Endothelial cell of umbilical vein (primary cell): ENCODE measurements around the gene GIGYF2. TPM values are rescaled to one million over a fixed set of nuclear protein-coding genes. Genes with fewer than 3 reads are reported as not detected.
"Not testable (repeated sequence)": the region's sequence is repeated elsewhere in the genome, so short reads cannot be mapped to it uniquely, and the experiment has no call there.

Experiments
- BruUV-seq: library from RNA; stranded (reverse); fragments of 400-500 nt; replicated peaks from 2 replicates; lab custom pipeline; 2021; lab: Mats Ljungman, UMichigan
- CTCF ChIA-PET: fragments of 300-600, 350-600 bp; sonication (Branson Sonifier 250); formaldehyde crosslinking; loops from one replicate; lab custom pipeline; 2021; ENCODE audit warnings: antibody characterized with exemption, inconsistent platforms; lab: Charles Lee
- POLR2A ChIA-PET: fragments of 300-600, 350-600 bp; sonication (Branson Sonifier 250); formaldehyde crosslinking; loops from one replicate; lab custom pipeline; 2021; ENCODE audit warnings: antibody characterized with exemption, inconsistent platforms; lab: Charles Lee
- DNase-seq: peaks from one replicate; pipeline ENCODE4 v3.0.0-alpha.2; 2011; ENCODE audit warnings: low read depth, low spot score
- FAIRE-seq: peaks from 2 replicates; lab custom pipeline; 2011; peaks lifted over from hg19 to GRCh38; lab: Jason Lieb, UNC
- H2AFZ ChIP-seq: 2 replicates; pipeline ENCODE4 v1.6.0; 2012; ENCODE audit warnings: low read depth, low read length, control low read depth, inconsistent platforms
- H3K27ac ChIP-seq: 2 replicates; pipeline ENCODE4 v1.5.1; 2011; ENCODE audit warnings: low read depth, mild to moderate bottlenecking, control low read depth, low read length, moderate library complexity; ENCODE audit not compliant: insufficient read depth
- H3K27me3 ChIP-seq, 2 experiments: 2 replicates each; pipeline versions ENCODE4 v1.6.0 to v1.6.1; 2011; ENCODE audit warnings: low read length in 2 of 2, mixed read lengths in 1 of 2; ENCODE audit not compliant: control insufficient read depth in 2 of 2, insufficient read depth in 2 of 2
- H3K36me3 ChIP-seq, 2 experiments: 2 replicates in 1 of 2; 3 replicates in 1 of 2; pipeline ENCODE4 v1.5.1; 2011; ENCODE audit warnings: low read length in 2 of 2, mild to moderate bottlenecking in 1 of 2, moderate library complexity in 1 of 2; ENCODE audit not compliant: control insufficient read depth in 2 of 2, insufficient read depth in 2 of 2; ENCODE audit errors: extremely low read depth in 1 of 2
- H3K4me1 ChIP-seq: 3 replicates; pipeline ENCODE4 v1.5.1; 2011; ENCODE audit warnings: mild to moderate bottlenecking, low read length; ENCODE audit not compliant: control insufficient read depth, insufficient read depth; ENCODE audit errors: extremely low read depth
- H3K4me2 ChIP-seq: 2 replicates; pipeline ENCODE4 v1.6.1; 2011; ENCODE audit warnings: low read length, control low read depth, mixed read lengths; ENCODE audit not compliant: insufficient read depth
- H3K4me3 ChIP-seq, 3 experiments: fragments of 200-600 bp in 1 of 3; sonication (generic), shearing (Covaris generic) in 1 of 3; replicated peaks in 1 of 3; 2 replicates each; pipeline ENCODE4 v1.5.1; 2011 to 2016; ENCODE audit warnings: control low read depth in 3 of 3, low read length in 3 of 3, mild to moderate bottlenecking in 2 of 3, inconsistent platforms in 1 of 3, low read depth in 1 of 3, moderate library complexity in 1 of 3; ENCODE audit not compliant: insufficient read depth in 1 of 3
- H3K79me2 ChIP-seq: 2 replicates; pipeline ENCODE4 v1.6.0; 2012; ENCODE audit warnings: low read length, inconsistent platforms; ENCODE audit not compliant: control insufficient read depth, insufficient read depth
- H3K9ac ChIP-seq: replicated peaks from 2 replicates; pipeline ENCODE3; 2011; ENCODE audit warnings: low read length, control low read depth; ENCODE audit not compliant: insufficient read depth; ENCODE audit errors: extremely low read depth
- H3K9me1 ChIP-seq: replicated peaks from 3 replicates; pipeline ENCODE4 v1.6.0; 2011; ENCODE audit warnings: mild to moderate bottlenecking, low read length; ENCODE audit not compliant: control insufficient read depth, insufficient read depth; ENCODE audit errors: extremely low read depth
- H3K9me3 ChIP-seq: replicated peaks from 2 replicates; pipeline ENCODE4 v1.5.1; 2012; ENCODE audit warnings: low read length, inconsistent platforms; ENCODE audit not compliant: control insufficient read depth, insufficient read depth
- H4K20me1 ChIP-seq: replicated peaks from 2 replicates; pipeline ENCODE3; 2011; ENCODE audit warnings: mild to moderate bottlenecking, low read length; ENCODE audit not compliant: control insufficient read depth, insufficient read depth; ENCODE audit errors: extremely low read depth
- GATA2 ChIP-seq: IDR thresholded peaks from 2 replicates; pipeline ENCODE4 v1.7.0; 2011; ENCODE audit warnings: low read depth, mild to moderate bottlenecking, moderate library complexity, mixed read lengths, low read length; ENCODE audit not compliant: insufficient read length, insufficient read depth
- POLR2AphosphoS5 ChIP-seq: IDR thresholded peaks from 2 replicates; pipeline ENCODE4 v1.6.1; 2012; ENCODE audit warnings: low read depth, mild to moderate bottlenecking, control low read depth, low read length, moderate library complexity; ENCODE audit not compliant: insufficient read depth
- dilution Hi-C: fragments of 300-500 bp; cut with MboI; formaldehyde crosslinking; loops from one replicate; pipeline ENCODE4 v1.15.0; 2019; ENCODE audit warnings: low sequenced_read_pairs; ENCODE audit not compliant: extremely low pct_ligation_motif_present
- intact Hi-C: fragments of 100-400 bp; cut with micrococcal nuclease; formaldehyde crosslinking; loops from one replicate; pipeline ENCODE4 v1.10.0; 2022
- polyA plus RNA-seq, 4 experiments: library from polyadenylated mRNA; depleted of rRNA in 3 of 4; stranded (reverse) in 3 of 4; unstranded in 1 of 4; fragments of >200 nt; gene quantifications; 2 replicates each; pipeline versions ENCODE4 v1.2.1 to v1.2.3, GENCODE V29; 2011 to 2012; ENCODE audit warnings: missing spikeins in 1 of 4
- small RNA-seq: library from RNA; depleted of rRNA; stranded (forward); fragments of <200 nt; gene quantifications from one replicate; pipeline ENCODE3, GENCODE V24; 2012; ENCODE audit warnings: low replicate concordance, low read depth; ENCODE audit not compliant: insufficient read depth, insufficient read length
- total RNA-seq: library from RNA; stranded (reverse); gene quantifications from 2 replicates; pipeline ENCODE4 v1.2.3, GENCODE V29; 2021

GIGYF2 gene
- total and polyA plus RNA-seq, 2 donors (not counting 3 experiments of a cell fraction or from before 2014, with no cell fraction given) = 22.9 to 56.4 TPM

- CTCF ChIA-PET = interaction anchor here (1.0 kb wide), 1 partner anchor 9 kb away, joined by 4 read pairs; no protein-coding TSS in a partner anchor
- FAIRE-seq, H3K27me3 ChIP-seq, H3K4me1 ChIP-seq, H4K20me1 ChIP-seq, DNase-seq, intact Hi-C loops, H3K4me2 ChIP-seq, H3K4me3 ChIP-seq, POLR2A ChIA-PET, H3K9ac ChIP-seq, H2AFZ ChIP-seq, H3K9me1 ChIP-seq, H3K79me2 ChIP-seq, H3K9me3 ChIP-seq, H3K27ac ChIP-seq, dilution Hi-C loops, BruUV-seq, H3K36me3 ChIP-seq: not testable (repeated sequence)
Observed at GRCh38 chr2:232907718-232908085, 210.6 kb downstream of the GIGYF2 start.

- no peaks in the 10 kb centered on the region for H3K79me2 ChIP-seq
- H3K4me2 ChIP-seq = peak overlapping the region; percentile 17
- H4K20me1 ChIP-seq = no peaks in the 10 kb centered on the region
- dilution Hi-C loops (no loop called here), intact Hi-C loops (no loop called here)
- H3K9ac ChIP-seq = peak overlapping the region; percentile 3
- no TSS peak for BruUV-seq
- peak; percentile 19 for DNase-seq
- TF ChIP-seq GATA2 (peak; percentile 18), POLR2AphosphoS5 (no peak)
- H3K9me3 ChIP-seq = no peaks in the 10 kb centered on the region
- H2AFZ ChIP-seq = peak overlapping the region; percentile 71
- H3K27ac ChIP-seq = no peak overlapping the region
- H3K4me1 ChIP-seq = peaks cover 5% of the 10 kb centered on the region
- no peaks in the 10 kb centered on the region for H3K36me3 ChIP-seq
- H3K9me1 ChIP-seq = no peaks in the 10 kb centered on the region
- ChIA-PET POLR2A (no interaction called here), CTCF (no interaction called here)
- FAIRE-seq = no peak
- no peaks in the 10 kb centered on the region for H3K27me3 ChIP-seq
- H3K4me3 ChIP-seq = no peak overlapping the region
Observed at GRCh38 chr2:232908695-232909094, 211.6 kb downstream of the GIGYF2 start.

Small RNA genes within 50 kb of the gene (small RNA-seq; reads per million reads assigned to genes)
- gene RF00019 = not detected
- not detected for gene RN7SL359P
- gene RNU6-107P = 0.66 reads per million

Other genes with a start within 250 kb of the GIGYF2 start
- gene ALPI, start 241.2 kb upstream of the GIGYF2 start, total RNA-seq = not detected in 2 replicates
- gene ALPI, start 241.2 kb upstream of the GIGYF2 start, polyA plus RNA-seq = not detected in 2 replicates
- not detected in 2 replicates for gene ECEL1, start 209.5 kb upstream of the GIGYF2 start, total RNA-seq
- not detected in 2 replicates for gene ECEL1, start 209.5 kb upstream of the GIGYF2 start, polyA plus RNA-seq
- not detected in 2 replicates for gene PRSS56, start 176.9 kb upstream of the GIGYF2 start, total RNA-seq
- not detected in 2 replicates for gene PRSS56, start 176.9 kb upstream of the GIGYF2 start, polyA plus RNA-seq
- gene CHRND, start 171.2 kb upstream of the GIGYF2 start, total RNA-seq = not detected in 2 replicates
- gene CHRND, start 171.2 kb upstream of the GIGYF2 start, polyA plus RNA-seq = not detected in 2 replicates
- not detected in 2 replicates for gene CHRNG, start 157.6 kb upstream of the GIGYF2 start, total RNA-seq
- gene CHRNG, start 157.6 kb upstream of the GIGYF2 start, polyA plus RNA-seq = not detected in 2 replicates
- 2.9 and 3.3 TPM in 2 replicates for gene TIGD1, start 146.8 kb upstream of the GIGYF2 start, total RNA-seq
- 1.2 and 1.6 TPM in 2 replicates for gene TIGD1, start 146.8 kb upstream of the GIGYF2 start, polyA plus RNA-seq
- gene EIF4E2, start 146.6 kb upstream of the GIGYF2 start, total RNA-seq = 96.5 and 96.9 TPM in 2 replicates
- 31.7 and 50.0 TPM in 2 replicates for gene EIF4E2, start 146.6 kb upstream of the GIGYF2 start, polyA plus RNA-seq
- not detected in 2 replicates for gene EFHD1, start 63.7 kb upstream of the GIGYF2 start, total RNA-seq
- gene EFHD1, start 63.7 kb upstream of the GIGYF2 start, polyA plus RNA-seq = 0.13 and 0.18 TPM in 2 replicates
- not detected in 2 replicates for gene KCNJ13, start 79.2 kb downstream of the GIGYF2 start, total RNA-seq
- not detected in 2 replicates for gene KCNJ13, start 79.2 kb downstream of the GIGYF2 start, polyA plus RNA-seq
- 2.6 and 4.0 TPM in 2 replicates for gene SNORC, start 172.9 kb downstream of the GIGYF2 start, total RNA-seq
- 1.4 and 2.5 TPM in 2 replicates for gene SNORC, start 172.9 kb downstream of the GIGYF2 start, polyA plus RNA-seq